ENCODE results near the gene RPL21.

- TF ChIP-seq EP300 (IDR thresholded peaks at IDR 0.05; ENCODE audit: borderline replicate concordance), result no peak
- no peak for TF ChIP-seq REST (IDR thresholded peaks at IDR 0.05; ENCODE audit: low read depth)
- TF ChIP-seq YY1 (IDR thresholded peaks at IDR 0.05; ENCODE audit: low read depth), result no peak
These were observed 37.8 kb downstream of the RPL21 start for GRCh38 chr13:27289011-27289665.

Data from Ishikawa (cell line).